Small intestine (tissue), 7 donors: Measurements from ENCODE around the gene CACNA2D3. TPM values are rescaled to one million over a fixed set of nuclear protein-coding genes. Genes with fewer than 3 reads are reported as not detected.
"Not testable (repeated sequence)": the region's sequence is repeated elsewhere in the genome, so short reads cannot be mapped to it uniquely, and the experiment has no call there.

Source experiments
- DNase-seq, 2 donors: peaks; one replicate each; pipeline versions ENCODE4 v3.0.0 to v3.0.0-alpha.2; 2013
- FAIRE-seq: peaks from 2 replicates; lab custom pipeline; 2012; peaks lifted over from hg19 to GRCh38; lab: Jason Lieb, UNC
- H3K27ac ChIP-seq, 3 donors: one replicate each; pipeline ENCODE4 v1.5.1; 2013; ENCODE audit warnings: low read length in 2 of 3, mild to moderate bottlenecking in 2 of 3, control low read depth in 1 of 3, inconsistent platforms in 1 of 3, low read depth in 1 of 3, moderate library complexity in 1 of 3
- H3K27me3 ChIP-seq, 3 donors: one replicate each; pipeline ENCODE4 v1.6.1; 2013; ENCODE audit warnings: low read length in 3 of 3, inconsistent platforms in 1 of 3; ENCODE audit not compliant: control insufficient read depth in 3 of 3, insufficient read depth in 3 of 3
- H3K36me3 ChIP-seq, 3 donors: one replicate each; pipeline ENCODE4 v1.6.1; 2013; ENCODE audit warnings: low read length in 3 of 3, inconsistent platforms in 1 of 3, low read depth in 1 of 3, mild to moderate bottlenecking in 1 of 3, moderate library complexity in 1 of 3; ENCODE audit not compliant: control insufficient read depth in 3 of 3, insufficient read depth in 2 of 3
- H3K4me1 ChIP-seq, 3 donors: one replicate each; pipeline ENCODE4 v1.6.1; 2013; ENCODE audit warnings: low read length in 2 of 3, inconsistent platforms in 1 of 3, low read depth in 1 of 3, mild to moderate bottlenecking in 1 of 3, moderate library complexity in 1 of 3; ENCODE audit not compliant: control insufficient read depth in 3 of 3, insufficient read depth in 2 of 3
- H3K4me3 ChIP-seq, 3 donors: one replicate each; pipeline ENCODE4 v1.5.1; 2013; ENCODE audit warnings: low read length in 3 of 3, control low read depth in 1 of 3, inconsistent platforms in 1 of 3, low read depth in 1 of 3, mild to moderate bottlenecking in 1 of 3, moderate library complexity in 1 of 3
- H3K9me3 ChIP-seq, 2 donors: one replicate each; pipeline ENCODE4 v1.6.1; 2013; ENCODE audit warnings: low read depth in 1 of 2, low read length in 1 of 2; ENCODE audit not compliant: control insufficient read depth in 2 of 2, insufficient read depth in 1 of 2
- WGBS, 3 donors: extraction: QIAGEN DNeasy Blood & Tissue Kit; methylation state at CpG; one replicate each; pipeline ENCODE4 v1.1.7; 2013; 5-methylcytosine and 5-hydroxymethylcytosine counted together
- polyA plus RNA-seq, 4 donors: library from polyadenylated mRNA; stranded (reverse) in 3 of 4; unstranded in 1 of 4; fragments of 200-250 nt in 3 of 4; fragments of 120-200 nt in 1 of 4; gene quantifications; one replicate each; pipeline versions ENCODE4 v1.2.1 to v1.2.3, GENCODE V29; 2013
- donor health status: healthy with polysubstance abuse.
- donor health status: control.
- donor health status: control.
- donor health status: Bipolar disorder and iron deficiency.
- donor health status: healthy.

Gene CACNA2D3
- polyA plus RNA-seq, 4 donors, result 0.27 to 0.61 TPM; not detected in 2

DNA sequence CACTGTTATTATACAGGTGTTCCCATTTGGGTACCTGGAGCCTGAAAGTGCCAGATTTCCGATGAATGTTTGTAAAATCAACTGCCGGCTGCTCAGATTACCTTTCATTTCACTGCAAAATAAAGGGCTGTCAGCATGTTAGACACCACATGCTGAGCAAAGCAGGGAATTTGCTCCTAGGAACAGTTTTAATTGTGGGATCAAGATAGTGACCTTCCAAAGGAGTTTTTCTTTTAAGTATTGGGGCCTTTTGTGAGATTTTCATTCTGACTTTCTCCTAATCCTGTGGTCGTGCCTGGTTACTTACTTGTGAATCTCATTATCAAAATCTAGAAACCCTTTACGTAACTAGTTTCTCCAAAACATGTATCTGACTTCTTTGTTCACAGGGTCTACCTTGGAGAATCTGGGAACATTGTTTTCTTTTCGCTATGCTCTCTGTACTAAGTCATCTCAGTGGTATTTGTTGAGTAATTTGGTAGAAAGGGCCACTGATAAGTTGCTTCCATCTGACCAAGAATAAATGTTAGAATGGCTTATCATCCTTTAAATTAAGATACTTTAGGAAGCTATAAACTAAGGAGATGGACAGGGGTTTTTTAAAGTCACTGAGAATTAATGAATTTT lies 846.3 kb downstream of the CACNA2D3 start:
- no peak overlapping the region for H3K27ac ChIP-seq
- no peaks in the 10 kb centered on the region for H3K36me3 ChIP-seq
- no peaks in the 10 kb centered on the region for H3K4me1 ChIP-seq
- no peaks in the 10 kb centered on the region for H3K9me3 ChIP-seq
- DNase-seq (no peak), FAIRE-seq (no peak)
- 86 to 95% (median 89%) methylated on average over 5 of the region's 5 CpGs for WGBS, 3 donors
- H3K4me3 ChIP-seq, result no peak overlapping the region
- H3K27me3 ChIP-seq, result no peaks in the 10 kb centered on the region

DNA sequence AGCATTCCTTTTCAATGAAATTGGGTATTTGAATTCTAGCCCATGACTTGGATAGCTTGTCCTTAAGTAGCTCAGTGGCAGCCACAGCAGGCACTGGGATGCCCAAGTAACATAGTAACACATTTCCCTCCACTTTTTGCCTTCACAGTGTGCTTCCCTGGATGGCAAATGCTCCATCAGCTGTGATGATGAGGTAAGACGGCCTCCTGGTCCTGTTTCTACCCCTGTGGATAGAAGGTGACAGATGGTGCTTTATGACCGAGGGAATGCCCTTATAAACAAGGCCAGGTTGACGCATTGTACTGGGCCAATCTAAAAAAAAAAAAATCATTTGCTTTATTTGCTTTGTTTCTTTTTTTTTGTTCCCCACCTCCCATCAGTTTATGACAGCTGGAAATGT lies 847.3 kb downstream of the CACNA2D3 start:
- H3K4me3 ChIP-seq, result no peak overlapping the region
- no peaks in the 10 kb centered on the region for H3K4me1 ChIP-seq
- 65 to 81% (median 65%) methylated on average over 3 of the region's 3 CpGs for WGBS, 3 donors
- no peaks in the 10 kb centered on the region for H3K27me3 ChIP-seq
- FAIRE-seq, result no peak
- no peak overlapping the region for H3K27ac ChIP-seq
- H3K9me3 ChIP-seq, result no peaks in the 10 kb centered on the region
- H3K36me3 ChIP-seq, result no peaks in the 10 kb centered on the region
- peak; percentile 15 to 18 for DNase-seq

DNA sequence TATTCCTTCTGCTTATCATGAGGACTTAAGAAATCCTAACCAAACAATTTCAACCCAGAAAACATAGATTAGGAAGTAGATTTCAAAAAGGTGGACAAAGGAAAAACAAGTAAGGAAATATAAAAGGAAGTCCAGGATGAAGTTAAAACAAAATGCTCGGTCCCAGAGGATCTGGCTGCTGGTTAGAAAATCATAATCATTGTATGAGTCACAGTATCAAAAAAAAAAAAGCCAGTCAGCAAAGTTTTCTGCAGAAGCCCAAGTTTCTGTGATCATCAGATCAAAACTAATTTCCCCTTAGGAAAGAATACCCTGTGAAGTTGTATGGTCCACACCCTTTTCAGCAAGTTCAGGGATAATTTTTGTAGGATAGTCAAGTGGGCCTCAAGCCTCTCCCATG lies 848.5 kb downstream of the CACNA2D3 start:
- H3K27ac ChIP-seq, result no peak overlapping the region
- H3K4me1 ChIP-seq, result no peaks in the 10 kb centered on the region
- no peaks in the 10 kb centered on the region for H3K27me3 ChIP-seq
- H3K4me3 ChIP-seq, result no peak overlapping the region
- FAIRE-seq (no peak), DNase-seq (no peak)
- 36 to 70% (median 67%) methylated on average over 1 of the region's 1 CpG for WGBS, 3 donors
- no peaks in the 10 kb centered on the region for H3K9me3 ChIP-seq
- no peaks in the 10 kb centered on the region for H3K36me3 ChIP-seq

DNA sequence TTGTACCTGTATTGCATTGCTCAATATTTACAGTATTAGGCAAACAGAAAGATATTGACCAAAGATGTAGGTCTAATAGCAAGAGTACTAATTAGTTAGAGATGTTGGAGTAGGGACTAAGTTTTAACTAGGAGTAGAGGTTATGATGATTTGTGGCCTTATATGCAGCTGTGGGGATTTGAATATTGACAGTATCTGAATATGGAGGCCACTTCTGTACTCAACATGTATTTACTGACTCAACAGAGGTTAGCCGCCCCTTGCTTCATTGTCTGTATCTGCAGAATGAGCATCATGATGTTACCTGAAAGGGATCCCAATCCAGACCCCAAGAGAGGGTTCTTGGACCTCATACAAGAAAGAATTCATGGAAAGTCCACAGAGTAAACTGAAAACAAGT lies 855.1 kb downstream of the CACNA2D3 start:
- Histone ChIP-seq H3K4me3 (no peak overlapping the region), H3K27me3 (no peaks in the 10 kb centered on the region)
- no peak for FAIRE-seq

DNA sequence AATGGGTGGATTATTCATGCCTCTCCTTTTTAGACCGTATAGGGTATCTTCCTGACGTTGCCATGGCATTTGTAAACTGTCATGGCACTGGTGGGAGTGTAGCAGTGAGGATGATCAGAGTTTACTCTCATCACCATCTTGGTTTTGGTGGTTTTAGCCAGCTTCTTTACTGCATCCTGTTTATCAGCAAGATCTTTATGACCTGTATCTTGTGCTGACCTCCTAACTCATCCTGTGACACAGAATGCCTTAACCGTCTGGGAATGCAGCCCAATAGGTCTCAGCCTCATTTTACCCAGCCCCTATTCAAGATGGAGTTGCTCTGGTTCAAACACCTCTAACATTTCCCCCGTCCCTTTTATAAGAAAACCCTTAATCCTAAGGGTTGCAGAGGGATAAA lies 855.6 kb downstream of the CACNA2D3 start:
- 44 to 67% (median 45%) methylated on average over 4 of the region's 4 CpGs for WGBS, 3 donors
- FAIRE-seq, DNase-seq, H3K27me3 ChIP-seq, H3K9me3 ChIP-seq, H3K4me3 ChIP-seq, H3K27ac ChIP-seq, H3K36me3 ChIP-seq, H3K4me1 ChIP-seq: not testable (repeated sequence)

More for the DNA sequence above, 855.1 kb downstream of the CACNA2D3 start:
- DNase-seq, result no peak
- Histone ChIP-seq H3K4me1 (no peaks in the 10 kb centered on the region), H3K27ac (no peak overlapping the region), H3K9me3 (no peaks in the 10 kb centered on the region), H3K36me3 (no peaks in the 10 kb centered on the region)
- 82 to 98% (median 93%) methylated on average over 1 of the region's 1 CpG for WGBS, 3 donors

DNA sequence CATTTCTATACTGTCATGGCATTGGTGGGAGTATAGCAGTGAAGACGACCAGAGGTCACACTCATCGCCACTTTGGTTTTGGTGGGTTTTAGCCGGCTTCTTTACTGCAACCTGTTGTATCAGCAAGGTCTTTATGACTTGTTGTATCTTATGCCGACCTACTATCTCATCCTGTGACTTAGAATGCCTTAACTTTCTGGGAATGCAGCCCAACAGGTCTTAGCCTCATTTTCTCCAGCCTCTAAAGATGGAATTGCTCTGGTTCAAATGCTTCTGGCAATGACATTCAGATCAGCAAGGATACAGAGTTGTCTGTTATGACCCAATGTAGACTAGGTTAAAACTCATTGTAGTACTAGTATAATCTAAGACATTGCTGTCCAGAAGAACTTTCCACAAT lies 860.5 kb downstream of the CACNA2D3 start:
- H3K4me3 ChIP-seq, result no peak overlapping the region
- no peaks in the 10 kb centered on the region for H3K27me3 ChIP-seq
- H3K27ac ChIP-seq, result no peak overlapping the region
- DNase-seq (no peak), FAIRE-seq (no peak)
- H3K4me1 ChIP-seq, result no peaks in the 10 kb centered on the region
- no peaks in the 10 kb centered on the region for H3K9me3 ChIP-seq
- no peaks in the 10 kb centered on the region for H3K36me3 ChIP-seq
- 72 to 89% (median 79%) methylated on average over 4 of the region's 4 CpGs for WGBS, 3 donors

DNA sequence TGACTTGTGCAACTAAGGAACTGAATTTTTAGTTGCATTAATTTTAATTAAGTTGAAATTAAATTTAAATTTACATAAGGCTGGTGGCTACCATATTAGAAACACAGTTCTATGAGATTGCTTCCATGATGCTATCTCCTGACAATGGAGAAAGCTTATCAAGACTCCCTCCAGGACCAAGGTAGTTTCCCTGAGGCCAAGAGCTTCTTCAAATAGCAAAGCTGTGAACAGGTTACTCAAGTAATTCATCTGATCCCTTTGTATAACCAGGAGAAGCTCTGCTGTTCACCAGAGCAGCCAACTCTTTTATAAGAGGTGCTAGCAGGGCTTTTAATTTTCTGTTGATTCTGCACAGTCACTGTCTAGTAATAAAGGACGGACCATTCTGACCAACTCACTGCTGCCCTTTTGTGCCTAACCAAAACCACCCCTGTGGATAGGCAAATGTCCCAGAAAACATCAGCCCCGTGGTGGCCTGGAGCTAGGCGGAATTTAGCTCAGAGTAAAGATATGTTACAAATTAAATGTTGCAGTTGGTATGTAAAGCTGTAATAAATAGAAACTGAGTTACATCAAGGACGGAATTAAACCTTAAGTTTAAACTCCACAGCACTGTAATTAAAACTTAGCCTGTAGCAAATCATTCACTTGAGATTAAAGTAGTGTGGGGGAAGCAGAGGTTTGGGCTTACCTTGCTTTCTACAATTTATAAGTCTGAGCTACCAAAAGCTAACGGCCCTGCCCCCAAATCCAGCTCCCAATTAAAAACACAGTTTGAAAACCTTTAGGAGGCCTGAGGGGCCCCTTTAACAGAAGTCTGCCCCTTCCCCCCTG lies 861.1 kb downstream of the CACNA2D3 start:
- Histone ChIP-seq H3K27me3 (no peaks in the 10 kb centered on the region), H3K4me3 (no peak overlapping the region), H3K9me3 (no peaks in the 10 kb centered on the region), H3K27ac (no peak overlapping the region), H3K36me3 (no peaks in the 10 kb centered on the region), H3K4me1 (peaks cover 0 to 6% (median 0%) of the 10 kb centered on the region in 3 donors)
- FAIRE-seq (no peak), DNase-seq (no peak)
- 70 to 78% (median 74%) methylated on average over 5 of the region's 5 CpGs for WGBS, 3 donors

DNA sequence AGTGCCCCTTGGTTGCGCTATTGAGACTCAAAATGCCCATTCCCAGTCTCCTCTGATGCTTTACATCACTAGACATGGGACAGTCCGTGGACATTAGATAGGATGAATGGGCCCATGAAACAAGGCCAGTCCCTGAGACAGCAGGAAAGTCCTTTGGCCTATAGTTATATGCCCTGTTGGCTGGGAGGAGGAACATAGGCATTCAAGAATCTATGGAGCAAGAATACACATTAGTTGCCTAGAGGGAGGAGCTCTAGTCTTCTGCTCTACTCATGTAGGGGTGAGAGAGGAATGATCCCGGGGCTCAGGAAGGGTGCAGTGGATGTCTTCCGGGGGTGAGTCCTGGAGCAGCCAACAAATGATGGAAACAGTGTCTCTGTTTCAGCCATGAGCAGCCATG lies 863.5 kb downstream of the CACNA2D3 start:
- no peaks in the 10 kb centered on the region for H3K36me3 ChIP-seq
- no peak for FAIRE-seq
- H3K27me3 ChIP-seq, result no peaks in the 10 kb centered on the region
- WGBS, 3 donors, result 85 to 87% (median 86%) methylated on average over 4 of the region's 4 CpGs
- peaks cover 0 to 10% (median 0%) of the 10 kb centered on the region in 3 donors for H3K4me1 ChIP-seq
- no peak overlapping the region for H3K4me3 ChIP-seq
- H3K9me3 ChIP-seq, result no peaks in the 10 kb centered on the region
- DNase-seq, result no peak
- H3K27ac ChIP-seq, result no peak overlapping the region
